ENCODE results near the gene VEZF1. TPM values are rescaled to one million over a fixed set of nuclear protein-coding genes. Genes with fewer than 3 reads are reported as not detected.

Gene VEZF1
- total RNA-seq, 5 donors from 2014 or later (not counting 1 experiment from before 2014, with no cell fraction given), result 43.1 to 68.1 (median 63.8) TPM

- H3K9me3 Mint-ChIP-seq, result no peaks in the 10 kb centered on the region
Measured at GRCh38 chr17:58010067-58010799, 22.2 kb upstream of the VEZF1 start.

DNA sequence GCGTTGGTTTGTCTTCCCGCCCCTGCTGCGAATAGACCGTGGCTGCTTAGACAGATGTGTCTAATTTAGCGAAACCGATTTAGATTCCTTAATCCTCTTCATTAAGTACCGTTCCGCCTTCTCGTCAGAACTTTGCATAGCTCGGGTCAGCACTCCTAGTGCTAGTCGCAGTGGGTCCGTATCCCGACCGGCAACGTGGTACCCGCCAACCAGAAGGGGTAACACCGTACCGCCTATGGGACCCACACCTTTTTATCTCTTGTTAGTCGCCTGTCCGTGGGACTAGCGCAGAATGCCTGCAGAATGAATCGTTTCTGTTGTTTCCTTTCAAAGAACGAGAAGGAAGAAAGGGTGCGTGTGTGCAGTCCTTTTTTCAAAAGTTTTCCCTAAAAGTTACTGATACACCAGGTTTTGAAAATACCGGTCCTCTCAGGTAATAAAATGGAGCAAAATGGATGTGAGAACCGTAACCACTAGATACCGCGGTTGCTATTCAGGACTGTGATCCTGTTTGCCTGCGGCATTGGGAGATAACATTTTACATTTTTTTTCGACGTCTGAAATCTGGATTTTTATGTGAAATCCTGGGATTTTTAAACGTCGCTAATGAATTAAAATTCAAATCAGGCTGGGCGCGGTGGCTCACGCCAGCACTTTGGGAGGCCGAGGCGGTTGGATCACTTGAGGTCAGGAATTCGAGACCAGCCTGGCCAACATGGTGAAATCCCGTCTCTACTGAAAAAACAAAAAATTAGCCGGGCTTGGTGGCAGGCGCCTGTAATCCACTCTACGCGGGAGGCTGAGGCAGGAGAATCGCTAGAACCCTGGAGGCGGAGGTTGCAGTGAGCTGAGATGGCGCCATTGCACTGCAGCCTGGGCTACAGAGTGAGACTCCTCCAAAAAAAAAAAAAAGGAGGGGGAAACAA is 20.0 kb upstream of the VEZF1 start:
- Mint-ChIP-seq H3K36me3 (peaks cover 37% of the 10 kb centered on the region), H3K27ac (peak overlapping the region; percentile 99), H3K27me3 (no peaks in the 10 kb centered on the region), H3K4me3 (peak overlapping the region; percentile 100), H3K4me1 (peaks cover 44 to 52% (median 47%) of the 10 kb centered on the region in 3 donors), H3K9me3 (no peaks in the 10 kb centered on the region)
- peak overlapping the region; percentile 96 to 100 for H3K4me3 ChIP-seq (ENCODE audit: control insufficient read depth in 1 of 2, extremely low read depth in 1 of 2, low read length in 1 of 2)
- ATAC-seq (replicated peaks in 1 of 4) (peak in 1 of 4 experiments; percentile 11), DNase-seq (no peak)
- peak overlapping the region; percentile 96 for H3K27ac ChIP-seq (ENCODE audit: low read length)
- H3K27me3 ChIP-seq (replicated peaks in 1 of 2; ENCODE audit: control insufficient read depth in 2 of 2, extremely low read depth in 1 of 2, insufficient read depth in 2 of 2, low read length in 1 of 2), result no peaks in the 10 kb centered on the region
- H3K36me3 ChIP-seq (ENCODE audit: control insufficient read depth in 2 of 2, extremely low read depth in 1 of 2, insufficient read depth in 1 of 2, low read length in 1 of 2), result peaks cover 0 to 29% of the 10 kb centered on the region in 2 donors
- H3K9me3 ChIP-seq, result no peaks in the 10 kb centered on the region
- peaks cover 26 to 30% of the 10 kb centered on the region in 2 experiments for H3K4me1 ChIP-seq (ENCODE audit: control insufficient read depth in 1 of 2, extremely low read depth in 1 of 2, insufficient read depth in 2 of 2, low read length in 2 of 2)
- 34% methylated on average over 27 of the region's 47 CpGs for WGBS (ENCODE audit: insufficient coverage)
- POLR2A ChIA-PET, result interaction anchor here (0.5 to 1.5 kb wide), 9 partner anchors 9 to 160 kb away, joined by 3 to 4 read pairs (median 3); partner anchors contain the start of gene MRPS23 (in 1 of the 2)
- CTCF ChIA-PET, result interaction anchor here in 1 of 2 donors (0.7 to 2.4 kb wide), 7 partner anchors 9 to 410 kb away, joined by 3 to 18 read pairs (median 4); no protein-coding TSS in a partner anchor

More at GRCh38 chr17:58010067-58010799, 22.2 kb upstream of the VEZF1 start:
- Histone ChIP-seq H3K36me3 (ENCODE audit: control insufficient read depth in 2 of 2, extremely low read depth in 1 of 2, insufficient read depth in 1 of 2, low read length in 1 of 2) (peaks cover 0 to 8% of the 10 kb centered on the region in 2 donors), H3K27ac (ENCODE audit: low read length) (no peak overlapping the region), H3K9me3 (no peaks in the 10 kb centered on the region), H3K27me3 (replicated peaks in 1 of 2; ENCODE audit: control insufficient read depth in 2 of 2, extremely low read depth in 1 of 2, insufficient read depth in 2 of 2, low read length in 1 of 2) (no peaks in the 10 kb centered on the region), H3K4me1 (ENCODE audit: control insufficient read depth in 1 of 2, extremely low read depth in 1 of 2, insufficient read depth in 2 of 2, low read length in 2 of 2) (peaks cover 14 to 24% of the 10 kb centered on the region in 2 experiments), H3K4me3 (ENCODE audit: control insufficient read depth in 1 of 2, extremely low read depth in 1 of 2, low read length in 1 of 2) (no peak overlapping the region)
- CTCF ChIA-PET, result interaction anchor here (0.7 to 1.0 kb wide), 2 partner anchors 33 to 100 kb away, joined by 3 to 7 read pairs; no protein-coding TSS in a partner anchor
- Mint-ChIP-seq H3K27me3 (peaks cover 0 to 3% of the 10 kb centered on the region in 2 donors), H3K4me1 (peaks cover 24 to 31% (median 26%) of the 10 kb centered on the region in 3 donors), H3K27ac (no peak overlapping the region), H3K36me3 (peaks cover 18% of the 10 kb centered on the region), H3K4me3 (no peak overlapping the region)
- POLR2A ChIA-PET, result interaction anchor here in 1 of 2 donors (0.6 kb wide), 1 partner anchor 149 kb away, joined by 3 read pairs; no protein-coding TSS in a partner anchor
- WGBS (ENCODE audit: insufficient coverage), result 100% methylated on average over 4 of the region's 10 CpGs
- ATAC-seq (replicated peaks in 1 of 4), result no peak
- DNase-seq, result no peak

GRCh38 chr17:58006924-58007780 is 19.1 kb upstream of the VEZF1 start, which contains the start of gene SRSF1:
SRSF1 (minus strand) TSS chr17:58007246; CDS start chr17:58007137, 109 bp downstream.
- Mint-ChIP-seq H3K4me1 (peaks cover 52 to 61% (median 56%) of the 10 kb centered on the region in 3 donors), H3K27ac (peak within 1 kb of the TSS; percentile 99)

DNA sequence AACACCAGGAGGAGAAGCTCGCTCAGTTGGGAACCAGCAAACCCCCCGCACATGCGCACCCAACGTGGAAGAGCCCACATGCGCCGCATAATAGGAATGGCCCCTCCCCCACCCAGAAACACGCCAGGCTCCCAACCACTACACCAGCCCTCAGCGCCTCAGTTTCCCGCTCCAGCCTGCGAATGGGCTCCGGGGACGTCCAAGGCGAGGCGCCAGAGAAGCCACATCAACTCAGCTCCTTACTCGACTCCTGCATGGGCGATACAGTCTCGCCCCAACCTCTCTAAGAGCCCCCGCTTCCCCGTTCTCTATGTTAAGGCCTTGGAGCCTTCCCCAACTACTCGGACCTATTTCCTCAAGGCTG is 18.5 kb upstream of the VEZF1 start:
- Mint-ChIP-seq H3K4me1 (peaks cover 58 to 62% (median 60%) of the 10 kb centered on the region in 3 donors), H3K9me3 (no peaks in the 10 kb centered on the region), H3K4me3 (peak overlapping the region; percentile 100), H3K36me3 (peaks cover 47% of the 10 kb centered on the region), H3K27me3 (no peaks in the 10 kb centered on the region), H3K27ac (peak overlapping the region; percentile 99)
- peaks cover 26 to 30% of the 10 kb centered on the region in 2 experiments for H3K4me1 ChIP-seq (ENCODE audit: control insufficient read depth in 1 of 2, extremely low read depth in 1 of 2, insufficient read depth in 2 of 2, low read length in 2 of 2)
- 1% methylated on average over 18 of the region's 20 CpGs for WGBS (ENCODE audit: insufficient coverage)
- no peaks in the 10 kb centered on the region for H3K9me3 ChIP-seq
- H3K36me3 ChIP-seq (ENCODE audit: control insufficient read depth in 2 of 2, extremely low read depth in 1 of 2, insufficient read depth in 1 of 2, low read length in 1 of 2), result peaks cover 0 to 34% of the 10 kb centered on the region in 2 donors
- H3K27ac ChIP-seq (ENCODE audit: low read length), result peak overlapping the region; percentile 96
- no peaks in the 10 kb centered on the region for H3K27me3 ChIP-seq (replicated peaks in 1 of 2; ENCODE audit: control insufficient read depth in 2 of 2, extremely low read depth in 1 of 2, insufficient read depth in 2 of 2, low read length in 1 of 2)
- ChIA-PET CTCF (interaction anchor here (0.7 to 2.4 kb wide), 5 partner anchors 8 to 77 kb away, joined by 3 to 18 read pairs (median 6); partner anchors contain the start of gene DYNLL2 (in 1 of the 2)), POLR2A (interaction anchor here (0.6 to 1.5 kb wide), 4 partner anchors 9 to 209 kb away, joined by 4 to 8 read pairs (median 7); no protein-coding TSS in a partner anchor)
- ATAC-seq (replicated peaks in 1 of 4) (peak; percentile 3 to 6 (median 4)), DNase-seq (peak in 27 of 35 experiments; percentile 2 to 66 (median 24))
- peak overlapping the region; percentile 96 to 100 for H3K4me3 ChIP-seq (ENCODE audit: control insufficient read depth in 1 of 2, extremely low read depth in 1 of 2, low read length in 1 of 2)

More at GRCh38 chr17:58006924-58007780, 19.1 kb upstream of the VEZF1 start, which contains the start of gene SRSF1:
- CTCF ChIA-PET, result interaction anchor here in 1 of 2 donors (0.7 to 2.4 kb wide), 9 partner anchors 8 to 411 kb away, joined by 3 to 18 read pairs (median 4); partner anchors contain the start of gene DYNLL2
- under 1% methylated on average over 73 of the region's 86 CpGs for WGBS (ENCODE audit: insufficient coverage)
- H3K36me3 ChIP-seq (ENCODE audit: control insufficient read depth in 2 of 2, extremely low read depth in 1 of 2, insufficient read depth in 1 of 2, low read length in 1 of 2), result peaks cover 0 to 34% of the 10 kb centered on the region in 2 donors
- no peaks in the 10 kb centered on the region for H3K27me3 Mint-ChIP-seq
- H3K27ac ChIP-seq (ENCODE audit: low read length), result peak within 1 kb of the TSS; percentile 96
- peak within 1 kb of the TSS; percentile 96 to 100 for H3K4me3 ChIP-seq (ENCODE audit: control insufficient read depth in 1 of 2, extremely low read depth in 1 of 2, low read length in 1 of 2)
- H3K9me3 ChIP-seq, result no peaks in the 10 kb centered on the region
- POLR2A ChIA-PET, result interaction anchor here (0.5 to 1.5 kb wide), 9 partner anchors 8 to 208 kb away, joined by 3 to 8 read pairs (median 4); partner anchors contain the start of gene MRPS23 (in 1 of the 2)
- H3K27me3 ChIP-seq (replicated peaks in 1 of 2; ENCODE audit: control insufficient read depth in 2 of 2, extremely low read depth in 1 of 2, insufficient read depth in 2 of 2, low read length in 1 of 2), result no peaks in the 10 kb centered on the region
- DNase-seq (peak; percentile 95 to 99 (median 97)), ATAC-seq (replicated peaks in 1 of 4) (peak; percentile 89 to 92 (median 90))
- peaks cover 46% of the 10 kb centered on the region for H3K36me3 Mint-ChIP-seq
- H3K9me3 Mint-ChIP-seq, result no peaks in the 10 kb centered on the region
- peak within 1 kb of the TSS; percentile 100 for H3K4me3 Mint-ChIP-seq
- H3K4me1 ChIP-seq (ENCODE audit: control insufficient read depth in 1 of 2, extremely low read depth in 1 of 2, insufficient read depth in 2 of 2, low read length in 2 of 2), result peaks cover 26 to 30% of the 10 kb centered on the region in 2 experiments

Measured in T-cell (primary cell).